ENCODE data around the gene SPATA24.

SPATA24 gene

DNA sequence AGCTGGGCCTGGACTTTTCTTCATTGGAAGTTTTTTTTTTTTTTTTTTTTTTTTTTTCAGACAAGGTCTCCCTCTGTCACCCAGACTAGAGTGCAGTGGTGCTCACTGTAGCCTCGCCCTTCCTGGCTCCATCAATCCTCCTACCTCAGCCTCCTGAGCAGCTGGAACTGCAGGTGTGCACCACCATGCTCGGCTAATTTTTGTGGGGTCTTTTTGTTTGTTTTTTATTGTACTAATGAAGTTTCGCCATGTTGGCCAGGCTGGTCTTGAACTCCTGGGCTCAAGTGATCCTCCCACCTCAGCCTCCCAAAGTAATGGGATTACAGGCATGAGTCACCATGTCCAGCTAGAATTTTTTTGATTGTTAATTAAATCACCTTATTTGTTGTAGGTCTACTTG is 31.8 kb upstream of the SPATA24 start:
- no peaks in the 10 kb centered on the region for H3K27me3 ChIP-seq (ENCODE audit: low read depth, low read length)
- no peak overlapping the region for H3K27ac ChIP-seq (ENCODE audit: low read length)
- peaks cover 4 to 17% of the 10 kb centered on the region in 2 donors for H3K36me3 ChIP-seq (ENCODE audit: control insufficient read depth in 1 of 2, insufficient read depth in 2 of 2, low read length in 2 of 2)
- no peak overlapping the region for H3K4me3 ChIP-seq (ENCODE audit: low read depth in 1 of 2, low read length in 2 of 2)
- no peaks in the 10 kb centered on the region for H3K9me3 ChIP-seq (ENCODE audit: control insufficient read depth in 1 of 2, low read length in 2 of 2)
- peaks cover 0 to 11% of the 10 kb centered on the region in 2 donors for H3K4me1 ChIP-seq (ENCODE audit: control insufficient read depth in 1 of 2, insufficient read depth in 2 of 2, low read length in 2 of 2)

DNA sequence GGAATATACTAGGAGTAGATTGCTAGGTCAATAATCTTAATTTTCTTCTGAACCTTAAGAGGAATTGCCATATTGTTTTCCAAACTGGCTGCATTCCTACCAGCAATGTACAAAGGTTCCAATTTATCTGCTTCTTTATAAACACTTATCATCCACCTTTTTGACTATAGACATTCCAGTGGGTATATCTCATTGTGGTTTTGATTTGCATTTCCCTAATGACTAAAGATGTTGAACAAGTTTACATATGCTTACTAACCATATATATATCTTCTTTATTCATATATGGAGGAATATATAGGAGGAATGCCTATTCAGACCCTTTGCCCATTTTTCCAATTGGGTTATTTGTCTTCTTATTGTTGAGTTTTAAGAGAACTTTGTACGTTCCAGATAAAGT is 27.8 kb upstream of the SPATA24 start:
- H3K9me3 ChIP-seq (ENCODE audit: control insufficient read depth in 1 of 2, low read length in 2 of 2), result no peaks in the 10 kb centered on the region
- no peak overlapping the region for H3K4me3 ChIP-seq (ENCODE audit: low read depth in 1 of 2, low read length in 2 of 2)
- peaks cover 11 to 28% of the 10 kb centered on the region in 2 donors for H3K36me3 ChIP-seq (ENCODE audit: control insufficient read depth in 1 of 2, insufficient read depth in 2 of 2, low read length in 2 of 2)
- H3K27me3 ChIP-seq (ENCODE audit: low read depth, low read length), result no peaks in the 10 kb centered on the region
- H3K27ac ChIP-seq (ENCODE audit: low read length), result no peak overlapping the region
- H3K4me1 ChIP-seq (ENCODE audit: control insufficient read depth in 1 of 2, insufficient read depth in 2 of 2, low read length in 2 of 2), result no peaks in the 10 kb centered on the region

- Histone ChIP-seq H3K9me3 (ENCODE audit: control insufficient read depth in 1 of 2, low read length in 2 of 2) (no peaks in the 10 kb centered on the region), H3K27ac (ENCODE audit: low read length) (no peak overlapping the region), H3K36me3 (ENCODE audit: control insufficient read depth in 1 of 2, insufficient read depth in 2 of 2, low read length in 2 of 2) (peaks cover 11 to 42% of the 10 kb centered on the region in 2 donors), H3K4me3 (ENCODE audit: low read depth in 1 of 2, low read length in 2 of 2) (no peak overlapping the region), H3K27me3 (ENCODE audit: low read depth, low read length) (no peaks in the 10 kb centered on the region), H3K4me1 (ENCODE audit: control insufficient read depth in 1 of 2, insufficient read depth in 2 of 2, low read length in 2 of 2) (no peaks in the 10 kb centered on the region)
Observed at GRCh38 chr5:139430015-139430414, 26.1 kb upstream of the SPATA24 start.

GRCh38 chr5:139426203-139426885 is 22.5 kb upstream of the SPATA24 start:
- Histone ChIP-seq H3K4me3 (ENCODE audit: low read depth in 1 of 2, low read length in 2 of 2) (no peak overlapping the region), H3K9me3 (ENCODE audit: control insufficient read depth in 1 of 2, low read length in 2 of 2) (no peaks in the 10 kb centered on the region), H3K27me3 (ENCODE audit: low read depth, low read length) (no peaks in the 10 kb centered on the region), H3K36me3 (ENCODE audit: control insufficient read depth in 1 of 2, insufficient read depth in 2 of 2, low read length in 2 of 2) (peaks cover 7 to 39% of the 10 kb centered on the region in 2 donors), H3K4me1 (ENCODE audit: control insufficient read depth in 1 of 2, insufficient read depth in 2 of 2, low read length in 2 of 2) (peaks cover 0 to 5% of the 10 kb centered on the region in 2 donors), H3K27ac (ENCODE audit: low read length) (no peak overlapping the region)

- Histone ChIP-seq H3K36me3 (ENCODE audit: control insufficient read depth in 1 of 2, insufficient read depth in 2 of 2, low read length in 2 of 2) (peaks cover 7 to 39% of the 10 kb centered on the region in 2 donors), H3K9me3 (ENCODE audit: control insufficient read depth in 1 of 2, low read length in 2 of 2) (no peaks in the 10 kb centered on the region), H3K27me3 (ENCODE audit: low read depth, low read length) (no peaks in the 10 kb centered on the region), H3K27ac (ENCODE audit: low read length) (no peak overlapping the region), H3K4me3 (ENCODE audit: low read depth in 1 of 2, low read length in 2 of 2) (no peak overlapping the region), H3K4me1 (ENCODE audit: control insufficient read depth in 1 of 2, insufficient read depth in 2 of 2, low read length in 2 of 2) (peaks cover 0 to 5% of the 10 kb centered on the region in 2 donors)
Observed at GRCh38 chr5:139425497-139425896, 21.6 kb upstream of the SPATA24 start.

GRCh38 chr5:139422307-139422893 is 18.5 kb upstream of the SPATA24 start:
- Histone ChIP-seq H3K27me3 (ENCODE audit: low read depth, low read length) (no peaks in the 10 kb centered on the region), H3K9me3 (ENCODE audit: control insufficient read depth in 1 of 2, low read length in 2 of 2) (no peaks in the 10 kb centered on the region), H3K4me1 (ENCODE audit: control insufficient read depth in 1 of 2, insufficient read depth in 2 of 2, low read length in 2 of 2) (peaks cover 0 to 18% of the 10 kb centered on the region in 2 donors), H3K27ac (ENCODE audit: low read length) (no peak overlapping the region), H3K4me3 (ENCODE audit: low read depth in 1 of 2, low read length in 2 of 2) (no peak overlapping the region), H3K36me3 (ENCODE audit: control insufficient read depth in 1 of 2, insufficient read depth in 2 of 2, low read length in 2 of 2) (peaks cover 8 to 38% of the 10 kb centered on the region in 2 donors)

DNA sequence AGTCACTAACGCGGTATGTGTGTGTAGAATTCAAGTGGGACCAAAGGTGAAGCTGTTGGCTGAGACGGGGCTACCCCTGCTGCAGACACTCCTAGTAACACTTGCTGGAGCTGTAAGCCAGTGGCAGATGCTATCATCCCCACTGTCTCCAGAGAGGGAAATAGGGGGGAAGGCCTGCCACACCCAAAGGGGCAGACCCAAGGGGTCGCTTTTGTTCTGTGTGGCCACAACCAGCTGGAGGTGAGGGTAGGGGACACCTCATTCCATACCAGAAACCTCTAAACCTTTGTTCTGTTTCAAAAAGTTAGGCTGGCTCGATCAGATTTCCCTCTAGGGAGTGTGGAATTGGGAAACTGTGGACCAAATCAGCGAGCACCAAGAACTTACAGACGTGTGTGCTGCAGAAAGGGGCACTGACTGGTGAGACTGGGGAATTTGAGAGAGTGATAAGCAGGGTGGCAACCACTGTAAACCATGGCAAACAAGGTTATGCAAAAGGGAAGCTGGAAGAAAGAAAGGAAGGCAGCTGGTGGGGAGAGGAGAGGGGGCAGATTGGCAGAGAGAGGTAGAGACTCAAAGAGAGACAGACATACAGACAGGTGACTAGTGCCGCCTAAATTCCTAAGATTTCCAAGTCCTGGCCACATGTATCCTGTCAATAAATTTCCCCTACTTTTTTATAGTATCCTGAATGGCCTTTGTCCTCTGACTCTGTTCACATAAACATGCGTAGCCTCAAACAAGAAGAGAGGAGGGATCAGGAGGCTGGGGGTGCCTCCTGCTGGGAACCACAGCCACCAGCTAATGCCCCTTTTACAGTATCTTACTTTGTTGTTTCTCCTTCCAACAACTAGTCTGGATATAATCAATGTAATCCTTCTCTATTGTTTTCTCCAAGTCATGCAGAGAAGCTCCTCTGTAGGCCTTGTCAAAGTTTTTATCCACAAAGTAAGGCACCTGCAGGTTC is 15.6 kb upstream of the SPATA24 start:
- no peaks in the 10 kb centered on the region for H3K27me3 ChIP-seq (ENCODE audit: low read depth, low read length)
- H3K27ac ChIP-seq (ENCODE audit: low read length), result no peak overlapping the region
- H3K36me3 ChIP-seq (ENCODE audit: control insufficient read depth in 1 of 2, insufficient read depth in 2 of 2, low read length in 2 of 2), result peaks cover 8 to 16% of the 10 kb centered on the region in 2 donors
- no peak overlapping the region for H3K4me3 ChIP-seq (ENCODE audit: low read depth in 1 of 2, low read length in 2 of 2)
- peaks cover 8 to 47% of the 10 kb centered on the region in 2 donors for H3K4me1 ChIP-seq (ENCODE audit: control insufficient read depth in 1 of 2, insufficient read depth in 2 of 2, low read length in 2 of 2)
- H3K9me3 ChIP-seq (ENCODE audit: control insufficient read depth in 1 of 2, low read length in 2 of 2), result no peaks in the 10 kb centered on the region

DNA sequence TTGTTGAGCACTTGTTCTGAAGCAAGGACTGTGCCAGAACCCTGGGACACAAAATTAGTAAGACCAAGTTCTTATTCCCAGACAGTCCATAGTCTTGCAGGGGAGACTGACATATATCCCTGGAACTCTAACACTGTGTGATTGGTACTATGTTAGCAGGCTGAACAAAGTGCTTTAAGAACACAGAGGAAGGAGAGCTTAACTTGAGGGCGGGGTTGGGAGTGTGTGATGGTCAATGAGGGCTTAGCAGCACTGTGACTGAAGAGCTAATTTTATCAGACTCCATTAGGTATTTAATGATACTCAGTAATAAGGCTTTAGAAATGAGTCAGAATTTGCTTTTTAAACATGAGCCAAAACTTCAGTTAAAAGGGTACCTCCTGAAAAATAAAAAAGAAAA is 14.9 kb upstream of the SPATA24 start:
- H3K4me3 ChIP-seq (ENCODE audit: low read depth in 1 of 2, low read length in 2 of 2), result no peak overlapping the region
- no peaks in the 10 kb centered on the region for H3K9me3 ChIP-seq (ENCODE audit: control insufficient read depth in 1 of 2, low read length in 2 of 2)
- no peak overlapping the region for H3K27ac ChIP-seq (ENCODE audit: low read length)
- H3K4me1 ChIP-seq (ENCODE audit: control insufficient read depth in 1 of 2, insufficient read depth in 2 of 2, low read length in 2 of 2), result peaks cover 10 to 53% of the 10 kb centered on the region in 2 donors
- peaks cover 8 to 12% of the 10 kb centered on the region in 2 donors for H3K36me3 ChIP-seq (ENCODE audit: control insufficient read depth in 1 of 2, insufficient read depth in 2 of 2, low read length in 2 of 2)
- no peaks in the 10 kb centered on the region for H3K27me3 ChIP-seq (ENCODE audit: low read depth, low read length)

GRCh38 chr5:139417214-139417613 is 13.3 kb upstream of the SPATA24 start:
- Histone ChIP-seq H3K36me3 (ENCODE audit: control insufficient read depth in 1 of 2, insufficient read depth in 2 of 2, low read length in 2 of 2) (peaks cover 8 to 14% of the 10 kb centered on the region in 2 donors), H3K9me3 (ENCODE audit: control insufficient read depth in 1 of 2, low read length in 2 of 2) (no peaks in the 10 kb centered on the region), H3K4me3 (ENCODE audit: low read depth in 1 of 2, low read length in 2 of 2) (no peak overlapping the region), H3K4me1 (ENCODE audit: control insufficient read depth in 1 of 2, insufficient read depth in 2 of 2, low read length in 2 of 2) (peaks cover 10 to 48% of the 10 kb centered on the region in 2 donors), H3K27ac (ENCODE audit: low read length) (no peak overlapping the region), H3K27me3 (ENCODE audit: low read depth, low read length) (no peaks in the 10 kb centered on the region)

DNA sequence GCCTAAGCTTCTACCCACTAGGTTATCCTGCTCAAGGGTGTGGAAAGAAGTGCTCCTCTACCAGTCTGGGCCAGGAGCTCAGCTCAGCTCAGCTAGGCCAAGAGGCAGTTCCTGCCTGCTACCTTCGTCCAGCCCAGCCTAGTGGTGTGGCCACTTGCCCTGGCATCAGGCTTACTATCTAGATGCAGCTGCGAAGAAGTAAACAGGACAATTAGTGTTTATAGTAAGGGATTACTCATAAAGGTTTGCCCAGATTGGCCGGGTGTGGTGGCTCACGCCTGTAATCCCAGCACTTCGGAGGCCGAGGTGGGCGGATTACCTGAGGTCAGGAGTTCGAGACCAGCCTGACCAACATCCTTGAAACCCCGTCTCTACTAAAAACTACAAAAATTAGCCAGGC is 12.8 kb upstream of the SPATA24 start:
- Histone ChIP-seq H3K4me1 (ENCODE audit: control insufficient read depth in 1 of 2, insufficient read depth in 2 of 2, low read length in 2 of 2) (peaks cover 10 to 48% of the 10 kb centered on the region in 2 donors), H3K4me3 (ENCODE audit: low read depth in 1 of 2, low read length in 2 of 2) (no peak overlapping the region), H3K27me3 (ENCODE audit: low read depth, low read length) (no peaks in the 10 kb centered on the region), H3K36me3 (ENCODE audit: control insufficient read depth in 1 of 2, insufficient read depth in 2 of 2, low read length in 2 of 2) (peaks cover 8 to 14% of the 10 kb centered on the region in 2 donors), H3K9me3 (ENCODE audit: control insufficient read depth in 1 of 2, low read length in 2 of 2) (no peaks in the 10 kb centered on the region), H3K27ac (ENCODE audit: low read length) (no peak overlapping the region)

DNA sequence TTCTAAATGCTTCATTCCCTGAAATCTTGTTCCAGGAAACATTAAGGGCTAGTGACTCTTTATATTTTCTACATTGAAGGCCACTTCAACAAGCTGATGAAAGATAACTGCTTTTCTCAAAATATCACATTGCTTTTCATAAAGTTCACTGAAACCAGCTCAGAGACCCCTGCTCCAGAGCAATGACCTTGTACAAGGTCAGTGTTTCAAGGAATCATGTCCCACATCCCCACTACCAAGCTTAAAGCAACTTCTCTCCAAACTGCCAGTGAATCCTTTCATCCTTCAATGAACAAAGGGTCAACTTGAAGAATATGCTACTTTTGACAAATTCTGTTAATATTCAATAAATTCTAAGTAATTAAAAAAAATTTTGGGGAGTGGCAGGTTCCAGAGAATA is 12.0 kb upstream of the SPATA24 start:
- no peaks in the 10 kb centered on the region for H3K27me3 ChIP-seq (ENCODE audit: low read depth, low read length)
- peaks cover 8 to 18% of the 10 kb centered on the region in 2 donors for H3K36me3 ChIP-seq (ENCODE audit: control insufficient read depth in 1 of 2, insufficient read depth in 2 of 2, low read length in 2 of 2)
- H3K27ac ChIP-seq (ENCODE audit: low read length), result no peak overlapping the region
- peaks cover 10 to 48% of the 10 kb centered on the region in 2 donors for H3K4me1 ChIP-seq (ENCODE audit: control insufficient read depth in 1 of 2, insufficient read depth in 2 of 2, low read length in 2 of 2)
- H3K4me3 ChIP-seq (ENCODE audit: low read depth in 1 of 2, low read length in 2 of 2), result no peak overlapping the region
- no peaks in the 10 kb centered on the region for H3K9me3 ChIP-seq (ENCODE audit: control insufficient read depth in 1 of 2, low read length in 2 of 2)

Data from muscle layer of duodenum (tissue), 2 donors.